ENCODE results near the gene EDEM3. TPM values are rescaled to one million over a fixed set of nuclear protein-coding genes. Genes with fewer than 3 reads are reported as not detected.
"Not testable (repeated sequence)": the region's sequence is repeated elsewhere in the genome, so short reads cannot be mapped to it uniquely, and the experiment has no call there.

The EDEM3 gene
- total RNA-seq, 1 experiment from 2014 or later, result 21.7 TPM

- no peak for DNase-seq (ENCODE audit: low spot score)
Measured at GRCh38 chr1:184769241-184769640, 14.6 kb upstream of the EDEM3 start.

GRCh38 chr1:184768467-184768866 is 13.8 kb upstream of the EDEM3 start:
- DNase-seq (ENCODE audit: low spot score), result no peak

- DNase-seq (ENCODE audit: low spot score), result no peak
Measured at GRCh38 chr1:184767591-184767990, 12.9 kb upstream of the EDEM3 start.

GRCh38 chr1:184764483-184764882 is 9.8 kb upstream of the EDEM3 start:
- no peak for DNase-seq (ENCODE audit: low spot score)

GRCh38 chr1:184763520-184763919 is 8.9 kb upstream of the EDEM3 start:
- DNase-seq (ENCODE audit: low spot score), result not testable (repeated sequence)

GRCh38 chr1:184761969-184762485 is 7.4 kb upstream of the EDEM3 start:
- DNase-seq (ENCODE audit: low spot score), result no peak

GRCh38 chr1:184759651-184760050 is 5.0 kb upstream of the EDEM3 start:
- no peak for DNase-seq (ENCODE audit: low spot score)

GRCh38 chr1:184759112-184759511 is 4.5 kb upstream of the EDEM3 start:
- DNase-seq (ENCODE audit: low spot score), result no peak

- no peak for DNase-seq (ENCODE audit: low spot score)
Measured at GRCh38 chr1:184757891-184758290, 3.2 kb upstream of the EDEM3 start.

GRCh38 chr1:184757406-184757805 is 2.7 kb upstream of the EDEM3 start:
- no peak for DNase-seq (ENCODE audit: low spot score)

GRCh38 chr1:184755226-184756065 is 788 bp upstream of the EDEM3 start:
- DNase-seq (ENCODE audit: low spot score), result peak; percentile 61

GRCh38 chr1:184753608-184754475 is 816 bp downstream of the EDEM3 start:
- peak; percentile 55 for DNase-seq (ENCODE audit: low spot score)

GRCh38 chr1:184753117-184753516 is 1.5 kb downstream of the EDEM3 start:
- no peak for DNase-seq (ENCODE audit: low spot score)

GRCh38 chr1:184752656-184753055 is 2.0 kb downstream of the EDEM3 start:
- DNase-seq (ENCODE audit: low spot score), result no peak

GRCh38 chr1:184748740-184749139 is 5.9 kb downstream of the EDEM3 start:
- no peak for DNase-seq (ENCODE audit: low spot score)

GRCh38 chr1:184747089-184747955 is 7.3 kb downstream of the EDEM3 start:
- DNase-seq (ENCODE audit: low spot score), result no peak

GRCh38 chr1:184745929-184746638 is 8.6 kb downstream of the EDEM3 start:
- DNase-seq (ENCODE audit: low spot score), result no peak

GRCh38 chr1:184745110-184745509 is 9.5 kb downstream of the EDEM3 start:
- no peak for DNase-seq (ENCODE audit: low spot score)

GRCh38 chr1:184743062-184743756 is 11.4 kb downstream of the EDEM3 start:
- no peak for DNase-seq (ENCODE audit: low spot score)

GRCh38 chr1:184740344-184740743 is 14.3 kb downstream of the EDEM3 start:
- DNase-seq (ENCODE audit: low spot score), result no peak
